ENCODE data around the gene USP25.

The USP25 gene

GRCh38 chr21:15893902-15894301 is 164.1 kb downstream of the USP25 start:
- TF ChIP-seq USF1 (IDR thresholded peaks at IDR 0.05): no peak

- no peak for TF ChIP-seq ZBTB7A (IDR thresholded peaks at IDR 0.05; ENCODE audit: low read depth)
- no peak for TF ChIP-seq TAF1 (IDR thresholded peaks at IDR 0.05; ENCODE audit: low read depth)
- no peak for TF ChIP-seq YY1 (IDR thresholded peaks at IDR 0.05; ENCODE audit: low read depth)
- TF ChIP-seq MAX (IDR thresholded peaks at IDR 0.05): no peak
- no peak for TF ChIP-seq NFIC (IDR thresholded peaks at IDR 0.05)
- no peak for TF ChIP-seq REST (IDR thresholded peaks at IDR 0.05; ENCODE audit: low read depth)
- no peak for TF ChIP-seq TEAD4 (IDR thresholded peaks at IDR 0.05)
- TF ChIP-seq USF1 (IDR thresholded peaks at IDR 0.05): no peak
- TF ChIP-seq FOXM1 (IDR thresholded peaks at IDR 0.05; ENCODE audit: borderline replicate concordance, low read depth): no peak
- no peak for TF ChIP-seq EP300 (IDR thresholded peaks at IDR 0.05; ENCODE audit: borderline replicate concordance)
- TF ChIP-seq CREB1 (IDR thresholded peaks at IDR 0.05; ENCODE audit: low read depth): no peak
These were observed 164.8 kb downstream of the USP25 start for GRCh38 chr21:15894596-15894995.

GRCh38 chr21:15895142-15896106 is 165.6 kb downstream of the USP25 start:
- TF ChIP-seq ZBTB7A (IDR thresholded peaks at IDR 0.05; ENCODE audit: low read depth) (no peak), CREB1 (IDR thresholded peaks at IDR 0.05; ENCODE audit: low read depth) (no peak), FOXM1 (IDR thresholded peaks at IDR 0.05; ENCODE audit: borderline replicate concordance, low read depth) (no peak), TEAD4 (IDR thresholded peaks at IDR 0.05) (no peak), RAD21 (IDR thresholded peaks at IDR 0.05; ENCODE audit: low read depth) (no peak), NFIC (IDR thresholded peaks at IDR 0.05) (no peak), MAX (IDR thresholded peaks at IDR 0.05) (no peak), CEBPB (IDR thresholded peaks at IDR 0.05) (no peak), EGR1 (IDR thresholded peaks at IDR 0.05) (no peak), REST (IDR thresholded peaks at IDR 0.05; ENCODE audit: low read depth) (no peak), YY1 (IDR thresholded peaks at IDR 0.05; ENCODE audit: low read depth) (no peak), TCF12 (IDR thresholded peaks at IDR 0.05; ENCODE audit: low read depth) (no peak), EP300 (IDR thresholded peaks at IDR 0.05; ENCODE audit: borderline replicate concordance) (no peak), TAF1 (IDR thresholded peaks at IDR 0.05; ENCODE audit: low read depth) (no peak), USF1 (IDR thresholded peaks at IDR 0.05) (no peak)

GRCh38 chr21:15896501-15896900 is 166.7 kb downstream of the USP25 start:
- TF ChIP-seq CREB1 (IDR thresholded peaks at IDR 0.05; ENCODE audit: low read depth): no peak
- TF ChIP-seq TAF1 (IDR thresholded peaks at IDR 0.05; ENCODE audit: low read depth): no peak
- no peak for TF ChIP-seq EGR1 (IDR thresholded peaks at IDR 0.05)
- TF ChIP-seq YY1 (IDR thresholded peaks at IDR 0.05; ENCODE audit: low read depth): no peak
- no peak for TF ChIP-seq TEAD4 (IDR thresholded peaks at IDR 0.05)
- no peak for TF ChIP-seq NFIC (IDR thresholded peaks at IDR 0.05)
- no peak for TF ChIP-seq MAX (IDR thresholded peaks at IDR 0.05)

GRCh38 chr21:15904389-15904788 is 174.6 kb downstream of the USP25 start:
- TF ChIP-seq TAF1 (IDR thresholded peaks at IDR 0.05; ENCODE audit: low read depth) (no peak), FOXM1 (IDR thresholded peaks at IDR 0.05; ENCODE audit: borderline replicate concordance, low read depth) (no peak)

Data from Ishikawa (cell line).